Mesenchymal stem cell (in vitro differentiated cells and primary cell): ENCODE results near the gene ENO4.
A peak's percentile ranks its signal among the peaks of the same experiment; 100 is the strongest.

Experiments used
- DNase-seq: peaks from one replicate; pipeline ENCODE4 v3.0.0-alpha.2; 2013
- H2AFZ ChIP-seq: one replicate; pipeline ENCODE4 v1.6.1; 2013; ENCODE audit warnings: low read depth, mild to moderate bottlenecking, control low read depth, inconsistent platforms, low read length, moderate library complexity
- H2AK5ac ChIP-seq: 2 replicates; pipeline ENCODE4 v1.6.1; 2013; ENCODE audit warnings: low read length, moderate library complexity, mild to moderate bottlenecking, inconsistent platforms; ENCODE audit not compliant: severe bottlenecking
- H2BK120ac ChIP-seq: one replicate; pipeline ENCODE4 v1.6.1; 2013; ENCODE audit warnings: low read depth, mild to moderate bottlenecking, inconsistent platforms, low read length, moderate library complexity
- H2BK12ac ChIP-seq, 2 experiments: one replicate each; pipeline ENCODE4 v1.6.1; 2013; ENCODE audit warnings: inconsistent platforms in 2 of 2, low read length in 2 of 2, mild to moderate bottlenecking in 2 of 2, moderate library complexity in 2 of 2, control low read depth in 1 of 2
- H2BK15ac ChIP-seq: one replicate; pipeline ENCODE4 v1.6.1; 2013; ENCODE audit warnings: mild to moderate bottlenecking, low read depth, inconsistent platforms; ENCODE audit not compliant: poor library complexity, severe bottlenecking
- H2BK5ac ChIP-seq: 2 replicates; pipeline ENCODE4 v1.6.1; 2013; ENCODE audit warnings: low read depth, mild to moderate bottlenecking, low read length, control low read depth, inconsistent platforms; ENCODE audit not compliant: poor library complexity, severe bottlenecking
- H3K14ac ChIP-seq, 2 experiments: one replicate each; pipeline ENCODE4 v1.6.1; 2013; ENCODE audit warnings: inconsistent platforms in 2 of 2, low read length in 2 of 2, control low read depth in 1 of 2, mild to moderate bottlenecking in 1 of 2, moderate library complexity in 1 of 2
- H3K18ac ChIP-seq, 2 experiments: one replicate each; pipeline ENCODE4 v1.6.1; 2013; ENCODE audit warnings: inconsistent platforms in 2 of 2, low read length in 2 of 2, control low read depth in 1 of 2, low read depth in 1 of 2, mild to moderate bottlenecking in 1 of 2
- H3K23ac ChIP-seq, 2 experiments: one replicate each; pipeline ENCODE4 v1.6.1; 2013; ENCODE audit warnings: inconsistent platforms in 2 of 2, low read length in 2 of 2, mild to moderate bottlenecking in 2 of 2, moderate library complexity in 2 of 2, control low read depth in 1 of 2
- H3K27ac ChIP-seq: 2 replicates; pipeline ENCODE4 v1.5.1; 2013; ENCODE audit warnings: mild to moderate bottlenecking, moderate library complexity, low read length, control low read depth, inconsistent platforms; ENCODE audit not compliant: poor library complexity, severe bottlenecking
- H3K27me3 ChIP-seq, 2 experiments: 2 replicates each; pipeline versions ENCODE4 v1.6.1 to v1.7.0; 2013; ENCODE audit warnings: low read length in 2 of 2, mild to moderate bottlenecking in 2 of 2, moderate library complexity in 2 of 2, control low read depth in 1 of 2, inconsistent platforms in 1 of 2; ENCODE audit not compliant: control insufficient read depth in 1 of 2, insufficient read depth in 1 of 2
- H3K36me3 ChIP-seq, 2 experiments: 2 replicates each; pipeline versions ENCODE4 v1.6.1 to v1.7.0; 2013; ENCODE audit warnings: low read length in 2 of 2, control low read depth in 1 of 2, inconsistent platforms in 1 of 2, low read depth in 1 of 2, mild to moderate bottlenecking in 1 of 2; ENCODE audit not compliant: insufficient read depth in 2 of 2, control insufficient read depth in 1 of 2
- H3K4ac ChIP-seq, 2 experiments: one replicate each; pipeline ENCODE4 v1.6.1; 2013; ENCODE audit warnings: inconsistent platforms in 2 of 2, low read length in 2 of 2, mild to moderate bottlenecking in 2 of 2, moderate library complexity in 2 of 2, control low read depth in 1 of 2, low read depth in 1 of 2
- H3K4me1 ChIP-seq: 2 replicates; pipeline ENCODE4 v1.6.1; 2013; ENCODE audit warnings: low read depth, low read length, control low read depth; ENCODE audit not compliant: control insufficient read depth, insufficient read depth
- H3K4me2 ChIP-seq: 2 replicates; pipeline ENCODE4 v1.6.1; 2013; ENCODE audit warnings: low read length, mild to moderate bottlenecking, inconsistent platforms; ENCODE audit not compliant: poor library complexity, severe bottlenecking
- H3K4me3 ChIP-seq, 2 experiments: 2 replicates each; pipeline versions ENCODE4 v1.5.1 to v1.7.0; 2013; ENCODE audit warnings: low read length in 2 of 2, mild to moderate bottlenecking in 2 of 2, control low read depth in 1 of 2, low read depth in 1 of 2; ENCODE audit not compliant: insufficient read depth in 1 of 2
- H3K79me1 ChIP-seq: replicated peaks from 2 replicates; pipeline ENCODE4 v1.6.1; 2013; ENCODE audit warnings: mild to moderate bottlenecking, control low read depth, low read length, inconsistent platforms; ENCODE audit not compliant: poor library complexity, severe bottlenecking
- H3K9ac ChIP-seq: 2 replicates; pipeline ENCODE4 v1.7.0; 2013; ENCODE audit warnings: mild to moderate bottlenecking, low read length, moderate library complexity
- H3K9me3 ChIP-seq: 2 replicates; pipeline ENCODE4 v1.7.0; 2013; ENCODE audit warnings: mild to moderate bottlenecking, low read length; ENCODE audit not compliant: control insufficient read depth
- H4K8ac ChIP-seq: one replicate; pipeline ENCODE4 v1.6.1; 2013; ENCODE audit warnings: inconsistent platforms, mild to moderate bottlenecking, low read length, moderate library complexity
- H4K91ac ChIP-seq: one replicate; pipeline ENCODE4 v1.6.1; 2013; ENCODE audit warnings: mild to moderate bottlenecking, low read length, inconsistent platforms
- WGBS: methylation state at CpG from one replicate; pipeline ENCODE4 v1.1.7; 2013; ENCODE audit warnings: mixed read lengths; 5-methylcytosine and 5-hydroxymethylcytosine counted together

Gene ENO4

GRCh38 chr10:116893686-116894037 is 44.4 kb downstream of the ENO4 start:
- Histone ChIP-seq H2AFZ (no peak overlapping the region), H3K27ac (no peak overlapping the region), H3K4me2 (no peak overlapping the region)

GRCh38 chr10:116899626-116900025 is 50.3 kb downstream of the ENO4 start:
- Histone ChIP-seq H2BK120ac (no peak overlapping the region), H3K4me1 (peaks cover 4% of the 10 kb centered on the region), H3K27ac (peak overlapping the region; percentile 75), H3K27me3 (peaks cover 0 to 3% of the 10 kb centered on the region in 2 experiments), H2BK5ac (no peak overlapping the region), H3K4ac (no peak overlapping the region), H3K36me3 (peaks cover 0 to 4% of the 10 kb centered on the region in 2 experiments), H3K4me2 (no peak overlapping the region), H4K8ac (no peak overlapping the region), H3K23ac (no peak overlapping the region), H2AFZ (no peak overlapping the region), H3K9me3 (no peaks in the 10 kb centered on the region), H2AK5ac (no peak overlapping the region), H4K91ac (no peak overlapping the region), H3K14ac (no peak overlapping the region), H2BK12ac (no peak overlapping the region), H3K9ac (no peak overlapping the region), H2BK15ac (no peak overlapping the region), H3K4me3 (no peak overlapping the region), H3K79me1 (peaks cover 3% of the 10 kb centered on the region), H3K18ac (no peak overlapping the region)
- no peak for DNase-seq
- 93% methylated on average over 3 of the region's 4 CpGs for WGBS

More at GRCh38 chr10:116893686-116894037, 44.4 kb downstream of the ENO4 start:
- Histone ChIP-seq H3K4me1 (peaks cover 6% of the 10 kb centered on the region), H4K8ac (no peak overlapping the region), H2BK15ac (no peak overlapping the region), H4K91ac (no peak overlapping the region), H3K9ac (no peak overlapping the region), H3K23ac (no peak overlapping the region), H3K79me1 (peaks cover 3% of the 10 kb centered on the region), H3K36me3 (no peaks in the 10 kb centered on the region), H3K4ac (no peak overlapping the region), H2BK5ac (no peak overlapping the region), H3K14ac (no peak overlapping the region), H2BK120ac (no peak overlapping the region), H2BK12ac (no peak overlapping the region), H2AK5ac (no peak overlapping the region), H3K18ac (no peak overlapping the region), H3K9me3 (no peaks in the 10 kb centered on the region), H3K4me3 (no peak overlapping the region), H3K27me3 (peaks cover 0 to 11% of the 10 kb centered on the region in 2 experiments)
- DNase-seq: no peak

- H3K4me1 ChIP-seq: no peaks in the 10 kb centered on the region
- no peak overlapping the region for H2BK5ac ChIP-seq
- no peak overlapping the region for H2BK12ac ChIP-seq
- no peaks in the 10 kb centered on the region for H3K9me3 ChIP-seq
- no peaks in the 10 kb centered on the region for H3K79me1 ChIP-seq
- H4K8ac ChIP-seq: no peak overlapping the region
- no peak overlapping the region for H3K4me2 ChIP-seq
- no peak overlapping the region for H3K18ac ChIP-seq
- H3K9ac ChIP-seq: no peak overlapping the region
- H3K23ac ChIP-seq: no peak overlapping the region
- no peaks in the 10 kb centered on the region for H3K27me3 ChIP-seq
- no peak overlapping the region for H3K14ac ChIP-seq
- WGBS: 100% methylated on average over 3 of the region's 3 CpGs
- no peak overlapping the region for H3K4me3 ChIP-seq
- H2BK15ac ChIP-seq: no peak overlapping the region
- DNase-seq: no peak
- H3K4ac ChIP-seq: no peak overlapping the region
- peaks cover 0 to 7% of the 10 kb centered on the region in 2 experiments for H3K36me3 ChIP-seq
- no peak overlapping the region for H2AFZ ChIP-seq
- no peak overlapping the region for H2BK120ac ChIP-seq
- no peak overlapping the region for H3K27ac ChIP-seq
- no peak overlapping the region for H2AK5ac ChIP-seq
- H4K91ac ChIP-seq: no peak overlapping the region
These were observed 56.5 kb downstream of the ENO4 start for GRCh38 chr10:116905845-116906210.

- peak overlapping the region; percentile 23 for H2AFZ ChIP-seq
- no peak overlapping the region for H2BK120ac ChIP-seq
- DNase-seq: no peak
- H4K91ac ChIP-seq: no peak overlapping the region
- H3K9ac ChIP-seq: no peak overlapping the region
- no peak overlapping the region for H3K4me2 ChIP-seq
- H4K8ac ChIP-seq: no peak overlapping the region
- 91% methylated on average over 3 of the region's 6 CpGs for WGBS
- H3K23ac ChIP-seq: no peak overlapping the region
- H2AK5ac ChIP-seq: no peak overlapping the region
- H2BK15ac ChIP-seq: no peak overlapping the region
- no peak overlapping the region for H3K14ac ChIP-seq
- H3K27ac ChIP-seq: no peak overlapping the region
- no peak overlapping the region for H2BK5ac ChIP-seq
- no peak overlapping the region for H2BK12ac ChIP-seq
- no peaks in the 10 kb centered on the region for H3K27me3 ChIP-seq
- H3K79me1 ChIP-seq: no peaks in the 10 kb centered on the region
- no peak overlapping the region for H3K18ac ChIP-seq
- H3K4ac ChIP-seq: no peak overlapping the region
- peaks cover 0 to 9% of the 10 kb centered on the region in 2 experiments for H3K36me3 ChIP-seq
- H3K4me1 ChIP-seq: no peaks in the 10 kb centered on the region
- H3K9me3 ChIP-seq: no peaks in the 10 kb centered on the region
- H3K4me3 ChIP-seq: no peak overlapping the region
These were observed 58.1 kb downstream of the ENO4 start for GRCh38 chr10:116907245-116907987.
